Large intestine (tissue), 12 donors: Measurements from ENCODE around the gene CDC123. TPM values are rescaled to one million over a fixed set of nuclear protein-coding genes. Genes with fewer than 3 reads are reported as not detected.

Experiments used
- DNase-seq, 2 donors: peaks; one replicate each; pipeline versions ENCODE4 v3.0.0 to v3.0.0-alpha.2; 2013
- H3K27ac ChIP-seq: one replicate; pipeline ENCODE4 v1.5.1; 2013; ENCODE audit warnings: low read length
- H3K27me3 ChIP-seq: 2 replicates; pipeline ENCODE4 v1.6.1; 2013; ENCODE audit warnings: low read length; ENCODE audit not compliant: control insufficient read depth, insufficient read depth
- H3K36me3 ChIP-seq: 2 replicates; pipeline ENCODE4 v1.6.1; 2013; ENCODE audit warnings: low read length; ENCODE audit not compliant: control insufficient read depth, insufficient read depth
- H3K4me1 ChIP-seq: one replicate; pipeline ENCODE4 v1.6.1; 2013; ENCODE audit warnings: low read length; ENCODE audit not compliant: control insufficient read depth, insufficient read depth
- H3K4me3 ChIP-seq: one replicate; pipeline ENCODE4 v1.5.1; 2013; ENCODE audit warnings: low read length
- H3K9me3 ChIP-seq: one replicate; pipeline ENCODE4 v1.6.1; 2013; ENCODE audit warnings: mild to moderate bottlenecking, low read depth, low read length, moderate library complexity; ENCODE audit not compliant: control insufficient read depth
- WGBS: methylation state at CpG from one replicate; pipeline ENCODE4 v1.1.5; 2013; ENCODE audit warnings: low lambda C conversion rate; ENCODE audit not compliant: insufficient coverage; 5-methylcytosine and 5-hydroxymethylcytosine counted together
- long read RNA-seq, 11 donors: transcript quantifications; one replicate each; lab custom pipeline, GENCODE V29; 2026
- polyA plus RNA-seq: library from polyadenylated mRNA; unstranded; fragments of 120-200 nt; gene quantifications from one replicate; pipeline ENCODE4 v1.2.1, GENCODE V29; 2013

Gene CDC123, protein sequence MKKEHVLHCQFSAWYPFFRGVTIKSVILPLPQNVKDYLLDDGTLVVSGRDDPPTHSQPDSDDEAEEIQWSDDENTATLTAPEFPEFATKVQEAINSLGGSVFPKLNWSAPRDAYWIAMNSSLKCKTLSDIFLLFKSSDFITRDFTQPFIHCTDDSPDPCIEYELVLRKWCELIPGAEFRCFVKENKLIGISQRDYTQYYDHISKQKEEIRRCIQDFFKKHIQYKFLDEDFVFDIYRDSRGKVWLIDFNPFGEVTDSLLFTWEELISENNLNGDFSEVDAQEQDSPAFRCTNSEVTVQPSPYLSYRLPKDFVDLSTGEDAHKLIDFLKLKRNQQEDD
- 52.3 TPM for polyA plus RNA-seq
- long read RNA-seq, donor 1, transcript CDC123-201 (13 exons, 1,542 nt) = major isoform, 18 of 18 reads
- long read RNA-seq, donor 1, partial matches to known transcripts = 0 of 18 reads
- long read RNA-seq, donor 1, other reads (novel, unspliced or antisense) = 0 of 18 reads
- long read RNA-seq, donor 2, transcript CDC123-201 (13 exons, 1,542 nt) = major isoform, 23 of 45 reads
- long read RNA-seq, donor 2, partial matches to known transcripts = 22 of 45 reads
- long read RNA-seq, donor 2, other reads (novel, unspliced or antisense) = 0 of 45 reads
- long read RNA-seq, donor 3 = 0 reads
- long read RNA-seq, donor 4, partial matches to known transcripts = 0 of 3 reads
- long read RNA-seq, donor 4, other reads (novel, unspliced or antisense) = 0 of 3 reads
- long read RNA-seq, donor 5, transcript CDC123-201 (13 exons, 1,542 nt) = major isoform, 13 of 21 reads
- long read RNA-seq, donor 5, partial matches to known transcripts = 8 of 21 reads
- long read RNA-seq, donor 5, other reads (novel, unspliced or antisense) = 0 of 21 reads
- long read RNA-seq, donor 6, transcript CDC123-201 (13 exons, 1,542 nt) = major isoform, 19 of 36 reads
- long read RNA-seq, donor 6, partial matches to known transcripts = 17 of 36 reads
- long read RNA-seq, donor 6, other reads (novel, unspliced or antisense) = 0 of 36 reads
- long read RNA-seq, donor 7, transcript CDC123-201 (13 exons, 1,542 nt) = major isoform, 6 of 11 reads
- long read RNA-seq, donor 7, partial matches to known transcripts = 5 of 11 reads
- long read RNA-seq, donor 7, other reads (novel, unspliced or antisense) = 0 of 11 reads
- long read RNA-seq, donor 8, transcript CDC123-201 (13 exons, 1,542 nt) = major isoform, 23 of 35 reads
- long read RNA-seq, donor 8, partial matches to known transcripts = 12 of 35 reads
- long read RNA-seq, donor 8, other reads (novel, unspliced or antisense) = 0 of 35 reads
- long read RNA-seq, donor 9, transcript CDC123-201 (13 exons, 1,542 nt) = major isoform, 18 of 38 reads
- long read RNA-seq, donor 9, partial matches to known transcripts = 20 of 38 reads
- long read RNA-seq, donor 9, other reads (novel, unspliced or antisense) = 0 of 38 reads
- long read RNA-seq, donor 10, transcript CDC123-201 (13 exons, 1,542 nt) = major isoform, 16 of 30 reads
- long read RNA-seq, donor 10, partial matches to known transcripts = 12 of 30 reads
- long read RNA-seq, donor 10, other reads (novel, unspliced or antisense) = 0 of 30 reads
- long read RNA-seq, donor 11, transcript CDC123-201 (13 exons, 1,542 nt) = major isoform, 20 of 36 reads
- long read RNA-seq, donor 11, partial matches to known transcripts = 16 of 36 reads
- long read RNA-seq, donor 11, other reads (novel, unspliced or antisense) = 0 of 36 reads

DNA sequence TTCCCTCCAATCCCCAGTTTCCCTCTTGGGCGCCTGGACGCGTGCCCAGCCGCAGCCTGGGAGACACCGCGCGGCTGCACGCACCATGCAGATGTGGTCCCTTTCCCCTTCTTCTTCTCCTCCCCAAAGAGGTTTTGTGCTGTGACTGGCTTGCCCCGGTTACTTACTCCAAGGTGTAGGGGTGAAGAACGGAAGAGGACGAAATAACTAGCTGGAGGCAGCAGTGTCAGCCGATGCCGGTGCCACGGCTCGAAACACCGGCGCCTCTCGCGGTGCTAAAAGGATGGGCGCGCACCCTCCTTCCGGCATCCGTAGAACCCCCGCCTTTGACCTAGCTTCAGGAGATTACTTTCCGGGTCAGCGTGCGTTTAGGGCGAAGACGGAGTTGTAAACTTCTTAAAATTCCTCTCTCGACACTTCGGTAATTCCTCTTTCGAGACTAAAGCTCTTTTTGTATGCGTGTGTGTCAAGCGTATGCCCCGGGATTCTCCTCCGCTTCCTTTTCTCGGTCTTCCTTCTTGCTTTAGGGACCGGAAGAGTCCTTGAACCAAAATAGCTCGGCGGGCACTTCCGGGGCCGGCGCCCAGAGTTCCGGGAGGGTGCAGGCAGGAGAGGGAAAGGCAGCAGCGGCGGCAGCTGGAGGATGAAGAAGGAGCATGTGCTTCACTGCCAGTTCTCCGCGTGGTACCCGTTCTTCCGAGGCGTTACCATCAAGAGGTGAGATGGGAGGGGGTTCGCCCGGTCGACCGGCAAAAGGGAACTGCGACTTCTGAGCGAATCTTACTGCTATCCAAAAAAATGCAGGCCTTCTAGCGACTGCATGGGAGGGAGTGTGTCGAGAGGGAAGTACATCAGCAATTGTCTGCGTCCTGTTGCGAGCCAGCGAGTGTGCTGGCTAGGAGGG is at the start of gene CDC123, which contains the start of gene NUDT5:
CDC123 (plus strand) TSS at position 586 of the 904 bp plus-strand sequence; CDS start at position 644, 58 bp downstream.
NUDT5 (minus strand) TSS at position 289 of the 904 bp plus-strand sequence. CDS start 9,600 bp downstream, outside the sequence.
- peak within 1 kb of the TSS; percentile 90 for H3K4me3 ChIP-seq
- H3K27ac ChIP-seq = peak within 1 kb of the TSS; percentile 82
- H3K36me3 ChIP-seq = peaks cover 10% of the 10 kb centered on the region
- no peaks in the 10 kb centered on the region for H3K27me3 ChIP-seq
- no peaks in the 10 kb centered on the region for H3K9me3 ChIP-seq
- peak; percentile 80 to 96 for DNase-seq
- no CpG with 5 or more reads among the region's 62 CpGs for WGBS
- peaks cover 7% of the 10 kb centered on the region for H3K4me1 ChIP-seq

DNA sequence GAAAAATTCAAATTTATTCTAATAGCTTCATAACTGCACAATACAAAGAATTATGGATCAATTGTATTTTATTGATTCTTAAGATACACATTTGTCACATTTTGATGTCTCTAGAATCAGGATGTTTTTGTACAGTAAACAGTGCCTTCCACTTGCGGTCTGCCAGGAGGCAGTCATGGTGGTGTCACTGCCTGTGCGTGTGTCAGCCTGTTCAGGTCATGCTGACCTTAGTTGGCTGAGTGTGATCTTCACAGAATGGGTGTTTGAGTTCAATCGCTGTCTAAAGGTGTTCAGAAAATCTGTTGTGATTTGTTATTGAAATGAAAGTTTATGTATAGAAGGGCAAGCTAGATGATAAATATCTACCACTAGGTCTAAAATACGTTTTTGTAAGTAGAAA is 45.8 kb upstream of the CDC123 start:
- Histone ChIP-seq H3K27me3 (no peaks in the 10 kb centered on the region), H3K36me3 (peaks cover 11% of the 10 kb centered on the region), H3K9me3 (no peaks in the 10 kb centered on the region), H3K27ac (no peak overlapping the region), H3K4me3 (no peak overlapping the region), H3K4me1 (no peaks in the 10 kb centered on the region)
- WGBS = 75% methylated on average over 2 of the region's 4 CpGs
- no peak for DNase-seq

DNA sequence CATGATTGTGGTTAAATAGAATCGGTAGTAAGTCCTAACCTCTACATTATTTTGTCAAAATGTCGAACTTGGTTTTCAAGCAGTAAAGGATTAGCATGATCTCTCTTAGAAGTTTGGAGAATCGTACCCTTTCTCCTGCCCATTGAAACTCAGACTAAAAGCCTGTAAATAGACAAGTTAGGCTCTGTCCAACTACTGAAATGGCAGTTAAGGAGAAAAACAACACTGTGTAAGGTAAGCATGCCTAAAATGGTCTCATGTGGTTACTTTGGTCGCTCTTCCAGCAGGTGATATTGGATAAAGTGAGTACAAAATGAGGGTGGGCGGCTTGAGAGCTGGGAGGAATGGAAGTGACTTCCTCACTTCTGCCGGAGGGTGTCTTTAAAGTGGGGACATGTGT is 41.5 kb upstream of the CDC123 start:
- Histone ChIP-seq H3K27me3 (no peaks in the 10 kb centered on the region), H3K36me3 (peaks cover 22% of the 10 kb centered on the region), H3K4me1 (no peaks in the 10 kb centered on the region), H3K9me3 (no peaks in the 10 kb centered on the region), H3K27ac (no peak overlapping the region), H3K4me3 (no peak overlapping the region)
- WGBS = no CpG with 5 or more reads among the region's 6 CpGs
- no peak for DNase-seq

GRCh38 chr10:12156367-12157123 is 39.4 kb upstream of the CDC123 start:
- Histone ChIP-seq H3K4me3 (no peak overlapping the region), H3K9me3 (no peaks in the 10 kb centered on the region), H3K4me1 (no peaks in the 10 kb centered on the region), H3K27ac (no peak overlapping the region), H3K36me3 (peaks cover 24% of the 10 kb centered on the region), H3K27me3 (no peaks in the 10 kb centered on the region)
- 50% methylated on average over 2 of the region's 14 CpGs for WGBS
- DNase-seq = peak; percentile 51 to 55

GRCh38 chr10:12158111-12158510 is 37.9 kb upstream of the CDC123 start:
- H3K9me3 ChIP-seq = no peaks in the 10 kb centered on the region
- no peaks in the 10 kb centered on the region for H3K27me3 ChIP-seq
- DNase-seq = no peak
- no peaks in the 10 kb centered on the region for H3K4me1 ChIP-seq
- H3K36me3 ChIP-seq = peaks cover 35% of the 10 kb centered on the region
- no peak overlapping the region for H3K4me3 ChIP-seq
- H3K27ac ChIP-seq = no peak overlapping the region
- 93% methylated on average over 2 of the region's 3 CpGs for WGBS

GRCh38 chr10:12160664-12161063 is 35.3 kb upstream of the CDC123 start:
- no peaks in the 10 kb centered on the region for H3K9me3 ChIP-seq

DNA sequence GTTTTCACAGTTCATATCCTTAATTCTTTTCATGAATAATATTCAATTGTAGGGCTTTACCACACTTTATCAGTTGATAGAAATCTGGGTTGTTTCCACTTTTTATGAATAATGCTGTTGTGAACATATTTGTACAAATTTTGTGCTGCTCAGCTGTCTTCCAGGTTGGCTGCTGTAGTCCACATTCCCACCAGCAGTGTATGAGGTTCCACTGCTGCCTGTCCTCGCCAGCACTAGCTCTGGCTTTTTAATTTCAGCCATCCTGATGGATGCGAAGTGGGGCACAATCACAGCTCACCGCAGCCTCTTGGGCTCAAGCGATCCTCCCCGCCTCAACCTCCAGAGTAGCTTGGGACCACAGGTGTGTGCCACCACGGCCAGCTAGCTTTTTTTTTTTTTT is 33.1 kb upstream of the CDC123 start:
- no peak for DNase-seq
- H3K4me3 ChIP-seq = no peak overlapping the region
- no peak overlapping the region for H3K27ac ChIP-seq
- no CpG with 5 or more reads among the region's 6 CpGs for WGBS
- peaks cover 58% of the 10 kb centered on the region for H3K36me3 ChIP-seq
- no peaks in the 10 kb centered on the region for H3K4me1 ChIP-seq
- no peaks in the 10 kb centered on the region for H3K27me3 ChIP-seq
- no peaks in the 10 kb centered on the region for H3K9me3 ChIP-seq

More at GRCh38 chr10:12160664-12161063, 35.3 kb upstream of the CDC123 start:
- Histone ChIP-seq H3K4me3 (no peak overlapping the region), H3K27me3 (no peaks in the 10 kb centered on the region), H3K4me1 (no peaks in the 10 kb centered on the region), H3K36me3 (peaks cover 46% of the 10 kb centered on the region), H3K27ac (no peak overlapping the region)
- no peak for DNase-seq
- WGBS = 100% methylated on average over 2 of the region's 5 CpGs

DNA sequence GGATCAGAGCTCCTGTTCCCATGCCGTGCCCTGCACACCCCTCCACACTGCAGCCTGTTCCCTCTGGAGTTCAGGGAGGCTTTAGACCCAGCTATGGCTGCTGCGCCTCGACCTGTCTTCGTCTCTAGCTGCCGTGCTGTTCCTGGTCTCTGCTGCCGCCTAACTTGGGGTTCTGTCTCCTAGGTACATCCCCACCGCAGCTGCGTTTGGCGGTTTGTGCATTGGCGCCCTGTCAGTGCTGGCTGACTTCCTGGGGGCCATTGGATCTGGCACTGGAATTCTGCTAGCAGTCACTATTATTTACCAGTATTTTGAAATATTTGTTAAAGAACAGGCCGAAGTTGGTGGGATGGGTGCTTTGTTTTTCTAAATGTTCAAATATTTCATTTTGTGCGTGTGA is 31.9 kb upstream of the CDC123 start:
- Histone ChIP-seq H3K27ac (no peak overlapping the region), H3K9me3 (no peaks in the 10 kb centered on the region), H3K4me3 (no peak overlapping the region), H3K27me3 (no peaks in the 10 kb centered on the region), H3K36me3 (peaks cover 59% of the 10 kb centered on the region), H3K4me1 (no peaks in the 10 kb centered on the region)
- 83% methylated on average over 1 of the region's 12 CpGs for WGBS
- DNase-seq = no peak
